ENCODE data around the gene ZSCAN18.

DNA sequence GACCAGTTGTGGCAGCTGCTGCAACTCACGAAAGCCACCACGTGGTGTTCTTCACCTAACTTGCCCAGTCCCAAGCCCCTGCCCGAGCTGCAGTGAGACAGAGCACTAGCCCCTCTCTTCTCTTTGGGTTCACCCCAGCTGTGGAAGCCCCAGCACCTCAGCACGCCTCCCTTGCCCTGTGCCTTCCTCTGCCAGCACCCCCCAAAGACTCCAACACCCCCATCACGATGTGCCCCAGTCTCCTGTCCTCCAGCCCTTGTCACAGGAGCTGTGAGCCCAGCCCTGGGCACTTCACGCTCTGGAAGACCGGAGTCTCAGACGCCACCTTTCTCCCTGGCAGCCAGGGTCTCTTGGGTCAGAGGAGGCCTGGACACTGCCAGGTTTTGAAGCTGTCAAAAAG lies 41.2 kb downstream of the ZSCAN18 start:
- no peak for TF ChIP-seq ZNF10 (CRISPR knock-in tag; IDR thresholded peaks at IDR 0.05; ENCODE audit: borderline replicate concordance, low read depth)
- TF ChIP-seq, protein P1, sequence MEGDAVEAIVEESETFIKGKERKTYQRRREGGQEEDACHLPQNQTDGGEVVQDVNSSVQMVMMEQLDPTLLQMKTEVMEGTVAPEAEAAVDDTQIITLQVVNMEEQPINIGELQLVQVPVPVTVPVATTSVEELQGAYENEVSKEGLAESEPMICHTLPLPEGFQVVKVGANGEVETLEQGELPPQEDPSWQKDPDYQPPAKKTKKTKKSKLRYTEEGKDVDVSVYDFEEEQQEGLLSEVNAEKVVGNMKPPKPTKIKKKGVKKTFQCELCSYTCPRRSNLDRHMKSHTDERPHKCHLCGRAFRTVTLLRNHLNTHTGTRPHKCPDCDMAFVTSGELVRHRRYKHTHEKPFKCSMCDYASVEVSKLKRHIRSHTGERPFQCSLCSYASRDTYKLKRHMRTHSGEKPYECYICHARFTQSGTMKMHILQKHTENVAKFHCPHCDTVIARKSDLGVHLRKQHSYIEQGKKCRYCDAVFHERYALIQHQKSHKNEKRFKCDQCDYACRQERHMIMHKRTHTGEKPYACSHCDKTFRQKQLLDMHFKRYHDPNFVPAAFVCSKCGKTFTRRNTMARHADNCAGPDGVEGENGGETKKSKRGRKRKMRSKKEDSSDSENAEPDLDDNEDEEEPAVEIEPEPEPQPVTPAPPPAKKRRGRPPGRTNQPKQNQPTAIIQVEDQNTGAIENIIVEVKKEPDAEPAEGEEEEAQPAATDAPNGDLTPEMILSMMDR (CRISPR knock-in tag; IDR thresholded peaks at IDR 0.05), result no peak
